HEK293 (cell line): Measurements from ENCODE around the gene FBXL7.

Source experiments
- CTCF ChIA-PET: fragments of 350-600 bp; formaldehyde crosslinking; extraction: SDS; loops from one replicate; lab custom pipeline; 2021; ENCODE audit warnings: antibody characterized with exemption; lab: Yijun Ruan, JAX
- POLR2A ChIA-PET: fragments of 300-600 bp; formaldehyde crosslinking; extraction: SDS; loops from one replicate; lab custom pipeline; 2020; ENCODE audit warnings: antibody characterized with exemption, inconsistent platforms; lab: Yijun Ruan, JAX
- H3K27ac ChIP-seq: fragments of 200-500 bp; sonication (Bioruptor generic); 2 replicates; pipeline ENCODE4 v1.5.1; 2014; ENCODE audit warnings: low read depth, low read length, control low read depth, inconsistent platforms; ENCODE audit errors: extremely low read depth
- H3K36me3 ChIP-seq, 2 experiments: fragments of 200-500 bp in 1 of 2; sonication (Bioruptor generic) in 1 of 2; 1 replicate in 1 of 2; 2 replicates in 1 of 2; pipeline ENCODE4 v1.5.1; 2014 to 2017; ENCODE audit warnings: inconsistent platforms in 2 of 2, low read length in 2 of 2; ENCODE audit not compliant: control insufficient read depth in 2 of 2, insufficient read depth in 1 of 2
- H3K4me1 ChIP-seq: fragments of 200-500 bp; sonication (Bioruptor generic); 2 replicates; pipeline ENCODE4 v1.5.1; 2014; ENCODE audit warnings: mild to moderate bottlenecking, low read length, inconsistent platforms; ENCODE audit not compliant: control insufficient read depth, insufficient read depth
- H3K4me3 ChIP-seq: 2 replicates; pipeline ENCODE4 v1.5.1; 2011; ENCODE audit warnings: low read depth, mild to moderate bottlenecking, control low read depth, low read length, moderate library complexity
- H3K9me3 ChIP-seq: fragments of 200-500 bp; sonication (Bioruptor generic); 2 replicates; pipeline ENCODE4 v1.5.1; 2014; ENCODE audit warnings: low read depth, low read length, inconsistent platforms; ENCODE audit not compliant: control insufficient read depth, insufficient read depth
- GLIS2 ChIP-seq: fragments of 450-650 bp; formaldehyde crosslinking; IDR thresholded peaks from 2 replicates; pipeline ENCODE4 v1.5.1; 2016; ENCODE audit warnings: missing biosample characterization, missing genetic modification characterization
- KLF10 ChIP-seq: fragments of 450-650 bp; IDR thresholded peaks from 2 replicates; pipeline ENCODE4 v1.5.1; 2018; ENCODE audit warnings: missing biosample characterization, mild to moderate bottlenecking, missing genetic modification characterization
- REPIN1 ChIP-seq: fragments of 450-650 bp; formaldehyde crosslinking; IDR thresholded peaks from 2 replicates; pipeline ENCODE4 v1.5.1; 2017; ENCODE audit warnings: missing biosample characterization, missing genetic modification characterization, low read depth
- SP2 ChIP-seq: fragments of 450-650 bp; formaldehyde crosslinking; IDR thresholded peaks from 2 replicates; pipeline ENCODE4 v1.5.1; 2016; ENCODE audit warnings: missing biosample characterization, missing genetic modification characterization
- ZBTB1 ChIP-seq: fragments of 450-650 bp; formaldehyde crosslinking; IDR thresholded peaks from 2 replicates; pipeline ENCODE4 v1.5.1; 2016; ENCODE audit warnings: missing biosample characterization, missing genetic modification characterization
- ZFP41 ChIP-seq: fragments of 450-650 bp; formaldehyde crosslinking; IDR thresholded peaks from 2 replicates; pipeline ENCODE4 v1.5.1; 2016; ENCODE audit warnings: missing biosample characterization, missing genetic modification characterization, borderline replicate concordance
- ZNF155 ChIP-seq: fragments of 450-650 bp; formaldehyde crosslinking; IDR thresholded peaks from 2 replicates; pipeline ENCODE4 v1.5.1; 2016; ENCODE audit warnings: missing biosample characterization, missing genetic modification characterization
- ZNF174 ChIP-seq: fragments of 450-650 bp; formaldehyde crosslinking; IDR thresholded peaks from 2 replicates; pipeline ENCODE4 v1.5.0; 2017; ENCODE audit warnings: missing biosample characterization, mild to moderate bottlenecking, missing genetic modification characterization
- ZNF2 ChIP-seq: fragments of 450-650 bp; formaldehyde crosslinking; IDR thresholded peaks from 2 replicates; pipeline ENCODE4 v1.5.1; 2016; ENCODE audit warnings: missing biosample characterization, missing genetic modification characterization
- ZNF211 ChIP-seq: fragments of 450-650 bp; formaldehyde crosslinking; IDR thresholded peaks from 2 replicates; pipeline ENCODE4 v1.5.1; 2016; ENCODE audit warnings: low read depth, missing biosample characterization, missing genetic modification characterization
- ZNF221 ChIP-seq: fragments of 450-650 bp; formaldehyde crosslinking; IDR thresholded peaks from 2 replicates; pipeline ENCODE4 v1.5.1; 2017; ENCODE audit warnings: missing biosample characterization, missing genetic modification characterization, borderline replicate concordance
- ZNF23 ChIP-seq: fragments of 450-650 bp; formaldehyde crosslinking; IDR thresholded peaks from 2 replicates; pipeline ENCODE4 v1.5.1; 2016; ENCODE audit warnings: missing biosample characterization, missing genetic modification characterization, borderline replicate concordance
- ZNF302 ChIP-seq: fragments of 450-650 bp; formaldehyde crosslinking; IDR thresholded peaks from 2 replicates; pipeline ENCODE4 v1.5.1; 2016; ENCODE audit warnings: missing biosample characterization, missing genetic modification characterization, low read depth
- ZNF335 ChIP-seq: fragments of 450-650 bp; formaldehyde crosslinking; conservative IDR thresholded peaks from 2 replicates; pipeline ENCODE4 v1.5.1; 2016; ENCODE audit warnings: missing biosample characterization, missing genetic modification characterization
- ZNF544 ChIP-seq: fragments of 450-650 bp; formaldehyde crosslinking; IDR thresholded peaks from 2 replicates; pipeline ENCODE4 v1.5.0; 2017; ENCODE audit warnings: missing biosample characterization, missing genetic modification characterization
- ZNF561 ChIP-seq: fragments of 450-650 bp; IDR thresholded peaks from 2 replicates; pipeline ENCODE4 v1.5.1; 2018; ENCODE audit warnings: missing biosample characterization, missing genetic modification characterization, borderline replicate concordance
- ZNF596 ChIP-seq: fragments of 450-650 bp; IDR thresholded peaks from 2 replicates; pipeline ENCODE4 v1.5.0; 2018; ENCODE audit warnings: missing biosample characterization, mild to moderate bottlenecking, missing genetic modification characterization, moderate library complexity
- ZNF776 ChIP-seq: fragments of 450-650 bp; formaldehyde crosslinking; IDR thresholded peaks from 2 replicates; pipeline ENCODE4 v1.5.0; 2017; ENCODE audit warnings: missing biosample characterization, missing genetic modification characterization, borderline replicate concordance
- ZNF837 ChIP-seq: fragments of 450-650 bp; formaldehyde crosslinking; IDR thresholded peaks from 2 replicates; pipeline ENCODE4 v1.5.1; 2016; ENCODE audit warnings: missing biosample characterization, missing genetic modification characterization
- ZSCAN30 ChIP-seq: fragments of 450-650 bp; IDR thresholded peaks from 2 replicates; pipeline ENCODE4 v1.5.1; 2018; ENCODE audit warnings: missing biosample characterization, mild to moderate bottlenecking, missing genetic modification characterization, moderate library complexity
- ZXDB ChIP-seq: fragments of 450-650 bp; formaldehyde crosslinking; IDR thresholded peaks from 2 replicates; pipeline ENCODE4 v1.5.1; 2016; ENCODE audit warnings: missing biosample characterization, missing genetic modification characterization
- TF ChIP-seq, protein P1 (sequence below): fragments of 450-650 bp; formaldehyde crosslinking; IDR thresholded peaks from 2 replicates; pipeline ENCODE4 v1.5.1; 2017; ENCODE audit warnings: missing biosample characterization, missing genetic modification characterization
- TF ChIP-seq, protein P2 (sequence below): fragments of 450-650 bp; formaldehyde crosslinking; IDR thresholded peaks from 2 replicates; pipeline ENCODE4 v1.5.1; 2017; ENCODE audit warnings: missing biosample characterization, missing genetic modification characterization
- TF ChIP-seq, protein P3 (sequence below): fragments of 450-650 bp; formaldehyde crosslinking; IDR thresholded peaks from 2 replicates; pipeline ENCODE4 v1.5.1; 2016; ENCODE audit warnings: missing biosample characterization, missing genetic modification characterization
- TF ChIP-seq, protein P4 (sequence below): fragments of 450-650 bp; formaldehyde crosslinking; IDR thresholded peaks from 2 replicates; pipeline ENCODE4 v1.5.1; 2016; ENCODE audit warnings: missing biosample characterization, missing genetic modification characterization
- TF ChIP-seq, protein P5 (sequence below): fragments of 450-650 bp; formaldehyde crosslinking; IDR thresholded peaks from 2 replicates; pipeline ENCODE4 v1.5.1; 2016; ENCODE audit warnings: missing biosample characterization, missing genetic modification characterization

Gene FBXL7

DNA sequence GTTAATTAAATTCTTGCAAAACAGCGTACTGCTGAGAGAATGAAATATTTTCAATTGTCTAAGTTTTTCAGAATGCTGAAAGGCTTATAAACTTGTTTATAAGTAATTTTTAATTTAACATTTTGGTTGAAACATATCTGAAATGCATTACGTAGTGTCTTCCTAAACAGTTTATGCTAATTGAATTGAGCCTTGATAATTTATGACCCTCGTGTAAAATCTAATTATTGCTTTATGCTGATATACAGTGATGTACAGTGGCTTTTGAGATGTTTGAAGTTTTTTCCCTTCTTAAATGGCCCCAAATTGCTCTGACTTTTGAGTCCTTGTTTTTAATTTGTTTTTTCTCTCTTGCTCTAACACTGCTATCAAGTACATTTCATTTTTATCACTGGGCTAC, 262.7 kb downstream of the FBXL7 start:
- Histone ChIP-seq H3K4me3 (no peak overlapping the region), H3K4me1 (no peaks in the 10 kb centered on the region), H3K27ac (no peak overlapping the region), H3K9me3 (no peaks in the 10 kb centered on the region), H3K36me3 (no peaks in the 10 kb centered on the region)
- TF ChIP-seq ZBTB1 (tag by site-specific recombination) (no peak), ZNF174 (tag by site-specific recombination) (no peak), ZNF23 (tag by site-specific recombination) (no peak), ZXDB (tag by site-specific recombination) (no peak), ZNF837 (tag by site-specific recombination) (no peak), ZSCAN30 (tag by site-specific recombination) (no peak), ZNF596 (no peak), REPIN1 (tag by site-specific recombination) (no peak), ZNF155 (no peak), ZNF544 (tag by site-specific recombination) (no peak)
- TF ChIP-seq, protein P1, sequence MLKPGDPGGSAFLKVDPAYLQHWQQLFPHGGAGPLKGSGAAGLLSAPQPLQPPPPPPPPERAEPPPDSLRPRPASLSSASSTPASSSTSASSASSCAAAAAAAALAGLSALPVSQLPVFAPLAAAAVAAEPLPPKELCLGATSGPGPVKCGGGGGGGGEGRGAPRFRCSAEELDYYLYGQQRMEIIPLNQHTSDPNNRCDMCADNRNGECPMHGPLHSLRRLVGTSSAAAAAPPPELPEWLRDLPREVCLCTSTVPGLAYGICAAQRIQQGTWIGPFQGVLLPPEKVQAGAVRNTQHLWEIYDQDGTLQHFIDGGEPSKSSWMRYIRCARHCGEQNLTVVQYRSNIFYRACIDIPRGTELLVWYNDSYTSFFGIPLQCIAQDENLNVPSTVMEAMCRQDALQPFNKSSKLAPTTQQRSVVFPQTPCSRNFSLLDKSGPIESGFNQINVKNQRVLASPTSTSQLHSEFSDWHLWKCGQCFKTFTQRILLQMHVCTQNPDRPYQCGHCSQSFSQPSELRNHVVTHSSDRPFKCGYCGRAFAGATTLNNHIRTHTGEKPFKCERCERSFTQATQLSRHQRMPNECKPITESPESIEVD (tag by site-specific recombination), result no peak
- TF ChIP-seq, protein P2, sequence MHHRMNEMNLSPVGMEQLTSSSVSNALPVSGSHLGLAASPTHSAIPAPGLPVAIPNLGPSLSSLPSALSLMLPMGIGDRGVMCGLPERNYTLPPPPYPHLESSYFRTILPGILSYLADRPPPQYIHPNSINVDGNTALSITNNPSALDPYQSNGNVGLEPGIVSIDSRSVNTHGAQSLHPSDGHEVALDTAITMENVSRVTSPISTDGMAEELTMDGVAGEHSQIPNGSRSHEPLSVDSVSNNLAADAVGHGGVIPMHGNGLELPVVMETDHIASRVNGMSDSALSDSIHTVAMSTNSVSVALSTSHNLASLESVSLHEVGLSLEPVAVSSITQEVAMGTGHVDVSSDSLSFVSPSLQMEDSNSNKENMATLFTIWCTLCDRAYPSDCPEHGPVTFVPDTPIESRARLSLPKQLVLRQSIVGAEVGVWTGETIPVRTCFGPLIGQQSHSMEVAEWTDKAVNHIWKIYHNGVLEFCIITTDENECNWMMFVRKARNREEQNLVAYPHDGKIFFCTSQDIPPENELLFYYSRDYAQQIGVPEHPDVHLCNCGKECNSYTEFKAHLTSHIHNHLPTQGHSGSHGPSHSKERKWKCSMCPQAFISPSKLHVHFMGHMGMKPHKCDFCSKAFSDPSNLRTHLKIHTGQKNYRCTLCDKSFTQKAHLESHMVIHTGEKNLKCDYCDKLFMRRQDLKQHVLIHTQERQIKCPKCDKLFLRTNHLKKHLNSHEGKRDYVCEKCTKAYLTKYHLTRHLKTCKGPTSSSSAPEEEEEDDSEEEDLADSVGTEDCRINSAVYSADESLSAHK (tag by site-specific recombination), result no peak
- TF ChIP-seq, protein P3, sequence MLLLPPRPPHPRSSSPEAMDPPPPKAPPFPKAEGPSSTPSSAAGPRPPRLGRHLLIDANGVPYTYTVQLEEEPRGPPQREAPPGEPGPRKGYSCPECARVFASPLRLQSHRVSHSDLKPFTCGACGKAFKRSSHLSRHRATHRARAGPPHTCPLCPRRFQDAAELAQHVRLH, result no peak
- CTCF ChIA-PET, result no interaction called here
- POLR2A ChIA-PET, result no interaction called here

DNA sequence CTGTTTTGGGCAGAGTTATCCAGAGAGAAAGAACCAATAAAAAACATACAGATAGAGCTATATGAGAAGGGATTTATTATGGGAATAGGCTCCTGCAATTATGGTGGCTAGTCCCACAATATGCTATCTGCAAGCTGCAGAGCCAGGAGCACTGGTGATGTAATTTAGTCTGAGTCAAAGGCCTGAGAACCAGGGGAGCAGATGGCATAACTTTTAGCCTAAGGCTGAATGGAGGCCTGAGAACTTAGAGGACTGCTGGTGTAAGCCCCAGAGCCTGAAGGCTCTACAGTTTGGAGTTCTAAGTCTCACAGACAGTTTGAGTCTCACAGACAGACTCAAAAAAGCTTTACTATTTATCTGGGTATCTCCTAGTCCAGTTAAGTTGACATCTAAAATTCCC, 263.8 kb downstream of the FBXL7 start:
- H3K9me3 ChIP-seq, result no peaks in the 10 kb centered on the region
- no peak overlapping the region for H3K27ac ChIP-seq
- TF ChIP-seq ZNF302 (no peak), ZNF776 (no peak), SP2 (tag by site-specific recombination) (no peak), GLIS2 (tag by site-specific recombination) (no peak), KLF10 (no peak), ZNF561 (tag by site-specific recombination) (no peak), ZFP41 (tag by site-specific recombination) (no peak), ZNF211 (tag by site-specific recombination) (no peak), ZNF2 (tag by site-specific recombination) (no peak), ZNF335 (no peak), ZNF221 (tag by site-specific recombination) (no peak), REPIN1 (tag by site-specific recombination) (no peak)
- TF ChIP-seq, protein P4, sequence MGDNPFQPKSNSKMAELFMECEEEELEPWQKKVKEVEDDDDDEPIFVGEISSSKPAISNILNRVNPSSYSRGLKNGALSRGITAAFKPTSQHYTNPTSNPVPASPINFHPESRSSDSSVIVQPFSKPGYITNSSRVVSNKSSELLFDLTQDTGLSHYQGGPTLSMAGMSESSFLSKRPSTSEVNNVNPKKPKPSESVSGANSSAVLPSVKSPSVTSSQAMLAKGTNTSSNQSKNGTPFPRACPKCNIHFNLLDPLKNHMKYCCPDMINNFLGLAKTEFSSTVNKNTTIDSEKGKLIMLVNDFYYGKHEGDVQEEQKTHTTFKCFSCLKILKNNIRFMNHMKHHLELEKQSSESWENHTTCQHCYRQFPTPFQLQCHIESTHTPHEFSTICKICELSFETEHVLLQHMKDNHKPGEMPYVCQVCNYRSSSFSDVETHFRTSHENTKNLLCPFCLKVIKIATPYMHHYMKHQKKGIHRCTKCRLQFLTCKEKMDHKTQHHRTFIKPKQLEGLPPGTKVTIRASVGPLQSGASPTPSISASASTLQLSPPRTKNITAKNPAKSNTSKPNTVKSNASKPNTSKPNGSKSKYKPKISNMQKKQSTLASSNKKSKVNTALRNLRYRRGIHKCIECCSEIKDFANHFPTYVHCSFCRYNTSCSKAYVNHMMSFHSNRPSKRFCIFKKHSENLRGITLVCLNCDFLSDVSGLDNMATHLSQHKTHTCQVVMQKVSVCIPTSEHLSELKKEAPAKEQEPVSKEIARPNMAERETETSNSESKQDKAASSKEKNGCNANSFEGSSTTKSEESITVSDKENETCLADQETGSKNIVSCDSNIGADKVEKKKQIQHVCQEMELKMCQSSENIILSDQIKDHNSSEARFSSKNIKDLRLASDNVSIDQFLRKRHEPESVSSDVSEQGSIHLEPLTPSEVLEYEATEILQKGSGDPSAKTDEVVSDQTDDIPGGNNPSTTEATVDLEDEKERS, result no peak
- TF ChIP-seq, protein P5, sequence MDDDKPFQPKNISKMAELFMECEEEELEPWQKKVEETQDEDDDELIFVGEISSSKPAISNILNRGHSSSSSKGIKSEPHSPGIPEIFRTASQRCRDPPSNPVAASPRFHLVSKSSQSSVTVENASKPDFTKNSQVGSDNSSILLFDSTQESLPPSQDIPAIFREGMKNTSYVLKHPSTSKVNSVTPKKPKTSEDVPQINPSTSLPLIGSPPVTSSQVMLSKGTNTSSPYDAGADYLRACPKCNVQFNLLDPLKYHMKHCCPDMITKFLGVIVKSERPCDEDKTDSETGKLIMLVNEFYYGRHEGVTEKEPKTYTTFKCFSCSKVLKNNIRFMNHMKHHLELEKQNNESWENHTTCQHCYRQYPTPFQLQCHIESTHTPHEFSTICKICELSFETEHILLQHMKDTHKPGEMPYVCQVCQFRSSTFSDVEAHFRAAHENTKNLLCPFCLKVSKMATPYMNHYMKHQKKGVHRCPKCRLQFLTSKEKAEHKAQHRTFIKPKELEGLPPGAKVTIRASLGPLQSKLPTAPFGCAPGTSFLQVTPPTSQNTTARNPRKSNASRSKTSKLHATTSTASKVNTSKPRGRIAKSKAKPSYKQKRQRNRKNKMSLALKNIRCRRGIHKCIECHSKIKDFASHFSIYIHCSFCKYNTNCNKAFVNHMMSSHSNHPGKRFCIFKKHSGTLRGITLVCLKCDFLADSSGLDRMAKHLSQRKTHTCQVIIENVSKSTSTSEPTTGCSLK, result no peak
- ChIA-PET POLR2A (no interaction called here), CTCF (no interaction called here)
- no peaks in the 10 kb centered on the region for H3K4me1 ChIP-seq
- no peaks in the 10 kb centered on the region for H3K36me3 ChIP-seq
- H3K4me3 ChIP-seq, result no peak overlapping the region
